Activated CD8-positive, alpha-beta memory T cell treated with anti-CD3 and anti-CD28 coated beads for 1 hour (primary cell): ENCODE measurements around the gene DMD.

Experiments used
- DNase-seq, 2 donors: peaks; one replicate each; pipeline ENCODE4 v3.0.0-alpha.2; 2020; ENCODE audit warnings: low read depth in 1 of 2; ENCODE audit errors: extremely low read depth in 1 of 2

The DMD gene

DNA sequence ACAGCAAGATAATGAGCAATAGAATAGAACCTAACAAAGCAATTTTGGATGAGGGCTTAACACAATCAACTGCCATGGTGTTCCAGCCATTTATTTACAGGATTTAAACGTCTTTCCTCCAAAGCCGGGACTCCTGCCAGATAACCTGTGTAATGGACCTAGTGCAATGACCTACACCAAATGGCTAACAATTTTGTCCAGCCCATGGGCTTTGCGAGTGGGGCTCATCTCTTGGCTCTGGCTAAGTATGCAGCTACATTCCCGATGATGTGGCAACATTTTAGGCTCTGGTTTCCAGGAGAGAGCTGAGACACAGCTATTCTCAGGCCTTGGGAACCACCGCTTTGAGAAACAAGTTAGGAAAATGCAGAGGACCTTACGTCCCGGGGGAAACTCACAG is 1317.2 kb downstream of the DMD start:
- no peak for DNase-seq

DNA sequence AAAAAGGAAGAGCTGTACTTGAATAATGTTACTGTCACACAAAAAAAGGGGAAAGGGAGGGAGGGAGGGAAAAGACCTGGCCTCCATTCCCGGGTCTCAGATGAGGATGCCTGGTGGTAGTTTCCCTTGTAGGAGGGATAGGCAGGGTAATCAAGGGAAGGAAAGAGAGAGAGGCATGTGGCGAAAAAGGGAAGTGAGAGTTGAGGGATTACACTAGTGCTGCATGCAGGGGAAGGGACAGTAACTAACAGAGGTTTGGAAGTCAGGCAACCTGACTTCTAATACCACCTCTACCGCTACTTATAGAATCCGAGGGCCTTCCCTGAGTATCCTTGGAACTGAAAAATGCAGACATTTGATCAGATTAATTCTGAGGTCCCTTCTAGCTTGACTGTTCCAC is 1317.8 kb downstream of the DMD start:
- DNase-seq = no peak

DNA sequence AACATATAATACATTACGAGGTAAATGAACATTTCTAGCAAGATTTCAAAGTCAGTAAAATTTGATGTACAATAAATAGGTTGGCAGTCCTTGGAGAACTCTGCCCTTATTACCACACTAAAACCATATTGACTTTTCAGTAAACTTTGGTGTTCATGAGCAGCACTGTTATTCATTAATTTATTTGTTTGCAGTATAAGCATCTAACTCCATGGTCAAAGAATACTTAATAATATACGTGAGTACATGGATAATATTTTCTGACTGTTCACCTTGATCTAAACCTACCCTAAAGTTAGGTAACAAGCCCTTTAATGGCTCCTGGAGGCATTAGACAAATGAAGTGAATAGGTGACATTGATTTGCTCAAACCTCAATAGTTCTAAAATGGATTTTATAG is 1322.3 kb downstream of the DMD start:
- DNase-seq = no peak

DNA sequence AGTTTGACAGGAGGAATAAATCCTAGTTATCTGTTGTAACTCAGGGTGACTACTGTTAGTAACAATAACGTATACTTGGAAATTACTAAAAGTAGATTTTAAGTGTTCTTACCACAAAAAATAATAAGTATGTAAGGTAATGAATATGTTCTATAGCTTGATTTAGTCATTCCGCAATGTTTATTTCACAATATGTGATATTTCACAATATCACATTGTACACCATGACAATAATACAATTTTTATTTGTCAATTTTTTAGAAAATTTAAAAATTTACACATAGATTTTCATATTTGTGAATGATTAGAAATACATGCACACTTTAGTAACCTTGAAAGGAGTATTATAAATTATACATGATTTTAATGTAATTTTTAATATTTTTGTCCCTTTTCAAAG is 1326.8 kb downstream of the DMD start:
- DNase-seq = no peak

DNA sequence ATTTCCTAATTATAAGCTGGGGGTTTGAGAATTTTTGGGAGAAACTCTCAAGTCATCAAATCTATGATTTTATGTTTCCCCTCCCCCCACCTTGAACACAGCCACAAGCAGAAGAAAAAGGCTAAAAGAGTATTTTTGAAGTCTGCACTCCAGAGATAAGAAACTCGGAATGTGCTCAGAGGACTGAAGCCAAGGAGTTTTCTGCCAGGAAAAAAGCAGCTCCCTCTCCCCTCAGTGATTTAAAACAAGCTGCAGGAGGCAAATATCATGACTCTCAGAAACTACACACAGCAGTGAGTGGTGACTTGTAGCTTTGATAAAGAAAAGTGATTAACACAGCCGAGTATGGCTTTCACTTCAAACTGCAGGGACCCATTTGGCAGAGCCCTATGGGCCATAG is 1339.3 kb downstream of the DMD start:
- DNase-seq = no peak

DNA sequence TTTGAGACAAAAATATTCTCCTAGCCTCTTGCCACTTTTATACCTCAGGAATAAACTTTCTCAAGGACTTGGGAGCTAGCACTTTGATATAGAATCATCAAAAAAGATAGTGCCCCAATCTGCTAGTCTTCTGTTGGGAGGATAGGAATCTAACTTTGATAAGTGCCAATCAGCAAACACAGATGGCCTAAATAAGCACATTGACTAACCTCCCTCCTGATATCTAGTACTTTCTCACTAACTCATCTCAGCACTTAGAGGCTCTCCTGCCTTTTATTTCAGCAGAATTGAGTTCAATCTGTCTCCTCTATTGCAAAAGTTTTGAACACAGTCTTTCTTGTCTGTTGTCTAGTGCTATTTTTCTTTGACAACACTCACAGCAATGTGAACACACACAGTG is 1341.1 kb downstream of the DMD start:
- DNase-seq = no peak

DNA sequence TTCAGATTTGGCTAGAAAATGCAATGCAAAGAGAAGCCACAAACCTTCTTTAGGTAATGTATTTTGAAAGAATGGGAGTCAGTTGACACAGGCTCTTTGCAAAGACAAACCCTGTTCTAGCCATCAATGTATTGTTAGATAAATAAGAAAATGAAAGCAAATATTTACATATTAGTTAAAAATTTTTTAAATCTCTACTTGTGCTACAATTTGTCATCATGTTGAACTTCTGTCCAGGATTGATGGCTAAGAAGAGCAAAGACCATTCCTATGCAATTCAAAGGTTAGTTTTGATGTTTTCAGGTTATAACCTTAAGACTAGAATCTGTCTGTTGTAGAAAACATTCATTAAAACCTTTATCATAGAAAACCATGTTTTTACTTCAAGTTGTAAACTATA is 1350.7 kb downstream of the DMD start:
- DNase-seq = no peak

DNA sequence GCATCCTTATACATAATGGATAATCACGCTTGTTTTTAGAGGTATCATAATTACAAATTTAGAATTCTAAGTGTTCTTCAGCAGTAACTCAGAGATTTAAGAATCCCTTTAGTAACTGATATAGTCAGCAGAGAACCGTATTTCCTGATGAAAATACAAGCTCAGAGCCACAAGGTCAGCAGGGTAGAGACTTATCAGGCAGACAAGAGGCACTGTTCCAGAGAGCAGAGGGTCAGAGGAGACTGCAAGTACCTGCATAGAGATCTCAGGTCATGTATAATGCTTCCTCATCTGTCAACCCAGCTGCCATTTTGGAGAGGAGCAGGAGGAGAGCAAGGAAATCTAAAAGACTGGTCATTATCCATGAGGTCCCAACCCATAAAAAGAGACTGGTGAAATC is 1352.4 kb downstream of the DMD start:
- DNase-seq = no peak

DNA sequence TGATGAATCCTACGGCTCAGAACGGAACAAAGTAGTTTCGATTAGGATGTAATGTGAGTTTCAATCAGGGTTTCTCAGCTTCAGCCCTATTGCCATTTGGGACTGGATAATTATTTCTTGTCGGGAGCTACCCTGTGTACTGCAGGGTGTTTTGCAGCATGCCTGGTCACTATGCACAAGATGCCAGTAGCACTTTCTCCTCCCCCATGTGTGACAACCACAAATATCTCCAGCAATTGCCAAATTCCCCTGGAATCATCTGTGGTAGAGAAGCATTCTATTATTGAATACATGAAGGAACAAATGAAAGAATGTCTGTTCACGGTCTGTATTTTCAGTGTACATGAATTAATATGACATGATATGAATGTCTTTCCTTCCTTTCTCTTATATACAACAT is 1356.6 kb downstream of the DMD start:
- no peak for DNase-seq

DNA sequence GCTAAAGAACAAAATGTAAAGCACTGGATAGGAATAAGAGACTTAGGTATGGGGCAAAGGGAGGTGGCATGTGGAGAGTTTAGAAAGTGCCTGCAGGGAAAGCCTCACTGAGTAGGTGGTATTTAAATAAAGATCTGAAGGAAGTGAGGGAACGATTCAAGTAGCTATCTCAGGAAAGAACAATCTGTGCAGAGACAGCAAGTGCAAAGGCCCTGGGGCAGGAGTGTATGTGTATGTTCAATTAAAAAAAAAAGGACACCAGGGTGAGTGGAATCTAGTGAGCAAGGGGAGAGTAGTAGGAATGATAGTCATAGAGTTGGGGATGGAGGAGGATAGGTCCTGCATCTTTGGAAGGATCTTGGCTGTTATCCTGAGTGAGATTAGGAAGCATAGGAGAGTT is 1359.6 kb downstream of the DMD start:
- DNase-seq = no peak

DNA sequence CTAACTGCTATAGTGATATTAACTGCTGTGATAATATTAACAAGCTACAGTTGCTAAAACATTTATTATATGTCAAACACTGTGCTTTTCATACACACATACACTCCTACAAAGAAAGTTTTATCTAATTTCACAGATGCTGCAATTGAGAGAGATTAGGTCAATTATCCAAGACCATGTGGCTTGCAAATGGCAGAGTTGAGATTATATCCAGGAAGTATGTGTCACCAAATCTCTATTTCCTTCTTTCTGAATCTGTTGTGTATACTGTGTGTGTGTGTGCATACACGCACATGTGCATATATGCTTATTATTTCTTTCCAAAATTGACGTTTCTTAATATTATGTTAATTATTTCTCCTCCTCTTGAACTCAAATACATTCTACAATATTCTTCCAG is 1363.6 kb downstream of the DMD start:
- DNase-seq = no peak

DNA sequence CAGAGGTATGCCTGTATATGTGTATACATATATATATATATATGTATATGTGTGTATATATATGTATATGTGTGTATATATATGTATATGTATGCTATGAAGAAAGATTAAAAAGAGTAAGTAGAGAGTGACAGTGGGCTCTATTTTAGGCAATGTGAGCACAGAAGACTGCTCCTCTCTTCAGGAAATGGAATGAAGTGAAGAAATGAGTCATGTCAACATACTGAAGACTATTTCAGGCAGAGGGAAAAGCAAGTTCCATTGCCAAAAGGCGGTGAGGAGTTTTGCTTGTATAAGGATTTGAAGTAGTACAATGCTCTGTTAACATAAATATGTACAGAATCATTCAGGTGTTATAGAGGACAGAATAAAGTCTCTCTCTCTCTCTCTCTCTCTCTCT is 1366.3 kb downstream of the DMD start:
- no peak for DNase-seq

DNA sequence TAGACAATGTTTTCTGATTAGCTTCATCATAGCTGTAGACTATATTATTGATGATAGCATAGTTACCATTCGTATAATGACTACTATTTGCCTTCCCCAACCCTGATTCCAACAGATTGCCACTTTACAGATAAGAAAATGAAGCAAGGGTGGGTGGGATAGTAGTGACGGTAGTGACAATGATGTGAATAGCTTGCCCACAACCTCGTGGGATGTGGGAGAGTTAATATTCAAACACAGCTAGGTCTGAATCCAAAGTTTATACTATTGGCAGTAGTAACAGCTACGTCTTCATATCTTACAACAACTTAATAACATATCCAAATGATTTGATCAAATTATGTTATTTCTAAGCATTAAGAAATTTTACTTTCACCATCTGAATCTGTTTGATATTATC is 1372.7 kb downstream of the DMD start:
- DNase-seq = no peak

DNA sequence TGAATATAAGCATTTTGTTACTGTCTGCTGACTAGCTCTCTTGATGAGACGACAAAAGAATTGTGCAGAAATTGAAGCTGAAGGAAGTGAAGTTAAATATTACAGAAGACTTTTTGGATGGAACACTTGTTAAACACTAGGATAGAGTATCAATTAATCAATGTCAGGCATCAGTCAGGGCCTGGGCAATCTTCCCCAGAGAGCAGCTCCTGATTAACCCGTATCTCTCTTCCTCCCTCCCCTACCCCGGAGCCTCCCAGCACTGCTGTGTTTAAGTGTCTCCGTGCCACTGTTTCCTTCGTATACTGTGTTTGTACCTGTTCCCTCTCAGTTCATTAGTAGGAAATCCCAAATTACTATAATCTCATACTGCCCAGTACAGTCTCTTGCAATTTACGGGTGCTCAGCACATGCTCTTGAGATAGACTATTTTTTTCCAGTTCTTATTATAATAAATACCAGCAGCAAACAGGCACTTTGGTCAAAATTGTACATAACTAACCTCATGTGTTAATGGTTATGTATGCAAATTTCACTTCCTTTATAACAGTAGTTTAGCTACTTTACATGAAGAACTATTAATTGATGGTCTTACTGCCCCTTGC is 1373.8 kb downstream of the DMD start:
- no peak for DNase-seq

DNA sequence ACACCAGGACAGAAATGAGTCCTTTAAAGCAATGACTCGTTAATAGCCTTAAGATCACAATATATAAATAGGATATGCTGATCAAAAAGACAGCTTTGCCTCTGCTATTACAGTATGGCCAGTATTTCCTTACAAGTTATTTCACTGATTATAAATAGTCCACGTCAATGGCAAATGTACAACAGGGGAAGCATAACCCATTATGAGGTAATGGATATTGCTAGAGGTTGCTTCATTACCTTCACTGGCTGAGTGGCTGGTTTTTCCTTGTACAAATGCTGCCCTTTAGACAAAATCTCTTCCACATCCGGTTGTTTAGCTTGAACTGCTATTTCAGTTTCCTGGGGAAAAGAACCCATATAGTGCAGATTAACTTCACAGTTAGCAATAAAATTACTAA is 1374.9 kb downstream of the DMD start:
- no peak for DNase-seq

DNA sequence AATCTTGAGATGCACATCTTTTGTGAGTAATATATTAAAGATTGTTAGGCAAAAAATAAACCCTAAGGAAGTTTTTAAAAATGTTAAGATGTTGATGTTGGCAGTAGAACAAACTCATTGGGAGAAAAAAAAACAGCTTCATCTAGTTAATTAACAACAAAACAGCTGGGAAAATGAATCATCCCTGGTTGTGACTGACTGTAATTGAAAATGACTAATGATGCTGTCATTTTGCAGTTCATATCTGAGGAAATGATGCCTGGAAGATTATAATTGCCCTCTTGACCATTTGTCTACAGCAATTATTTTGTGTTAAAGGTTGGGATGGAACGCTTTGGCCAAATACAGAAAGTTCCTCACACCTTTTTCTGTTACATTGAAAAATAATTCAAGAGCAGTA is 1379.1 kb downstream of the DMD start:
- DNase-seq = no peak

DNA sequence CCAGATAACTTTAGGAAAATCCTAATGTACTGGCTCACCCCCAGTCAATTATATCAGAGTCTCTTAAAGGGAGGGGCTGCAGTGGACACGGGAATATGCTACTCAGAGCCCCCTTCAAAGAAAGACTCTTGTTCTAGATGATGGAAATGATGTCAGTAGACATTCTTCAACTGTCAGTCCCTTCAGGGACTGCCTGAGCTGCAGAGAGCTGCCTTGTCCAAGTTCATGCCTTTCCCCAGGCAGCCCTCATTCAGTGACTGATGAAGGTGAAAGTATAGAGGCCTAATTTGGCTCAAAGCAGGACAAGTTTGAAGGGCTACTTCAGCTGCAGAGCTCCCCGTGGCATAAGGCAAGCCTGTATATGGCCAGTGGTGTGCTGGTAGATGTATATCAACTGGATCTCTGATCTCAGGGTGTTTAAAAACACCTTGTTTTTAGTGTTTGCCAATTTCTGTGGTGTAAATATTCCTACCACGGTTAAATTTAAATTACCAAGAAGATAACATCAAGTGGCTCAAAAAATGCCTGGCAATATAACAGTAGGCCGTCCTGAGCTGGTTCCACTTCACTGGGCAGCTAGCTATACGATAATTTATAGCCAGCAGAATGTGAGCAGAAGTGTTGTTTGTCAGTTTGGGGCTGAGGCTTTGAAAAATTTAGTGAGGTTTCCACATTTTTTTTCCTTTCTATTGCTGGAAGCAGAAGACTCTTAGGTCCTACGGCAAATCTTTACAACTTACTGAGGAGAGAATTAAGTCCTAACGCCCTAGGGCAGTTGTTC is 1390.7 kb downstream of the DMD start:
- no peak for DNase-seq

DNA sequence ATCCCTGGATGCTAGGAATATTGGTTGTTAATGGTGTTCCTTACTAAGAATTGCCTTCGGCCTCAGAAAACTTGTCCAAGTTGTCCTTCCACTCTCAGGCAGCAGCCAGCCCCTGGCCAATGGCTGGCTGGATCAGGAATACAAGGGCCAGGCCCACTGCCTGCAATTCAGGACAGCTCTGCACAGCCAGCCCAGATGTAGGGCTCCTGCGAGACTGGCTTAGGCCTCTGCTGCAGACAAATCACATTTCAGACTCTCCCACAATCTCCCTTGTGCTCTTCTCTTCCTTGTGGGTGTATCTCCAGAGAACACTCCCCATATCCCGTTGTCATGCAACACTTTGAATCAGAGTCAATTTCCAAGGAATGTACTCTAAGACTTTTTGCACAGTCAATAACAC is 1391.9 kb downstream of the DMD start:
- DNase-seq = no peak

DNA sequence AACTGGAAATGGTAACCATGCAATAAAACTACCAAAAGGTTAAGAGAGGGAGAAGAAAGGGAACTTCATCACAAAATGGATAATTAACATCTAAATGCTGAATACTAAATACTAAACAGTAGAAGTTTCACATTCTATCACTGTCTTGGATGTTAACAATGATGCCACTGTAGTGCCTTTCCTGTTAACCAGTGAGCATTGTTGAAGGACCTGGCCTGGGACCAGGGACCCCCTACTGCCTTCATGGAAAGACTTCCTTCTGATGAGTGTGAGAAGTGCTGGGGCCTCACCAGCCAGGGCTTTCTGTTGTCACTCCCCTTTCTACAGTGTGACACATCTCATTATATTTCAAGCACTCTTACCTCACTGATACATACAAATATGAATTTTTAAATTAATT is 1400.2 kb downstream of the DMD start:
- no peak for DNase-seq

DNA sequence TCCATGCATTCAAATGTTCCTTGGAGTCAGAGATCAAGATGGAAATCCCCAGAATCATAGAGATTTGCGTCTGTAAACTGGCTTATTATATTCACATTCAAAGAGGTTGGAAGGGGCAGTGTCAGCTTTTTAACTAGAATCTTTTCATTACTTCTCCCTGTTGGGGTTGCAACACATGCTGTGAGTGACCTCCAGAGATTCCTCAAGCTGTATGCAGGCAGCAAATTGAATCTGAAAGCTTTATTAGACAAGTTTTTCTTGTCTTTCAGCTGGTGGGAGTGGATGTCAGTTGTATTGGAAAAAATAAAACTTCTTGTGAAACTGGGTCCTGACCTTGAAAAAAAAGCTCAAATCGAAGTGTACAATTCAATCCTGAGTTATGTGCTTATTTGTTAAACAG is 1403.0 kb downstream of the DMD start:
- DNase-seq = no peak

DNA sequence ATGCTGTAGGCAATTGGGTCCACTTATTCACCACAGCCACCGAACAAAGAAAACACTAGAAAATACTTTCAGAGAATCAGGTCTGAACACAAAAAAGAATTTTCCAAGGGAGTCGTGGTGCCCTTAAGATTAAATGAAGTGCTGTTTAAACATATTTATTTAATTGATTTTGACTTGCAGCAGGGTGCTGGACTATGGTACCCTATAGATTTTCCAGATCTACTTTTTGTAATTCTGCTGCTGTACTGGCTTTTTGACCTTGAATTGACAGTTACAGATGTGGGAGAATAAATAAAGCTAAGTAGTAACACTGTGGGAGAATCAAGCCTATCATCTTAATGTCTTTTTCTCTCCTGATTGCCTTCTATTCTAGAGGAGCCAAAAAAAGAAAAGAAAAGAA is 1404.2 kb downstream of the DMD start:
- no peak for DNase-seq

DNA sequence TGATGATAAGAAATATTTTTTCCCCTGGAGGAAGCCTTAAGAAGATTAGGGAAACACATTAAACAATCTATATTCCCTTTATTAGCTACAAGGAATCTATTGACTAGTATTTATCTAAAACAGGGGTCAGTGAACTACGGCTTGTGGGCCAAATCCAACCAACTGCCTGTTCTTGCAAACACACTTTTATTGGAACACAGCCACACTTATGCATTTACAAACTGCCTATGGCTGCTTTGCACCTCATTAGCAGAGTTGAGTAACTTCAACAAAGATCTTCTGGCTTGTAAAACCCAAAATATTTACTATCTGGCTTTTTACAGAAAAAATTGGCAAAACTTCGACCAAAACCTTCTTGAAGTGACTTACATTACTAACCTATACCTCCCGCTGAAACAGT is 1405.6 kb downstream of the DMD start:
- DNase-seq = no peak

DNA sequence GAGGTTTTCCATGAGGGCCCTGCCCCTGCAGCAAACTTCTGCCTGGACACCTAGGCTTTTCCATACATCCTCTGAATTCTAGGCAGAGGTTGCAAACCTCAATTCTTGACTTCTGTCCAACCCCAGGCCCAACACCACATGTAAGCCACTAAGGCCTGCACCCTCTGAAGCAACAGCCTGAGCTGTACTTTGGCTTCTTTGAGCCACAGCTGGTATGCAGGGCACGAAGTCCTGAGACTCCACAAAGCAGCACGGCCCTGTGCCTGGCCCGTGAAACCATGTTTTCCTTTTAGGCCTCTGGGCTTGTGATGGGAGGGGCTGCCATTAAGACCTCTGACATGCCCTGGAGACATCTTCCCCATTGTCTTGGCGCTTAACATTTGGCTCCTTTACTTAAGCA is 1411.1 kb downstream of the DMD start:
- no peak for DNase-seq
